Neural cell (in vitro differentiated cells): ENCODE data around the gene TMPRSS12. TPM values are rescaled to one million over a fixed set of nuclear protein-coding genes. Genes with fewer than 3 reads are reported as not detected.

Experiments
- H2AFZ ChIP-seq: fragments of 200-600, 300-800 bp; sonication (generic), shearing (Covaris generic); 2 replicates; pipeline ENCODE4 v1.6.0; 2014; ENCODE audit warnings: low read depth, mild to moderate bottlenecking, antibody characterized with exemption, low read length, moderate library complexity
- H3F3A ChIP-seq: fragments of 200-600 bp; shearing (Covaris generic); 2 replicates; pipeline ENCODE4 v1.6.1; 2016; ENCODE audit warnings: mild to moderate bottlenecking, moderate library complexity, mixed read lengths, antibody characterized with exemption, low read length; ENCODE audit not compliant: insufficient read depth, poor library complexity, severe bottlenecking
- H3K27ac ChIP-seq: fragments of 200-600, 300-800 bp; sonication (generic), shearing (Covaris generic); 2 replicates; pipeline ENCODE4 v1.5.1; 2014; ENCODE audit warnings: mild to moderate bottlenecking, low read length, moderate library complexity
- H3K27me3 ChIP-seq: fragments of 300-800, 200-600 bp; sonication (generic), shearing (Covaris generic); 2 replicates; pipeline ENCODE4 v1.6.0; 2014; ENCODE audit warnings: mild to moderate bottlenecking, low read depth, low read length, moderate library complexity; ENCODE audit not compliant: insufficient read depth
- H3K36me3 ChIP-seq: fragments of 300-800, 200-600 bp; sonication (generic), shearing (Covaris generic); 2 replicates; pipeline ENCODE4 v1.5.1; 2014; ENCODE audit warnings: mild to moderate bottlenecking, antibody characterized with exemption, low read length, moderate library complexity; ENCODE audit not compliant: insufficient read depth
- H3K4me2 ChIP-seq: fragments of 300-800, 200-600 bp; sonication (generic), shearing (Covaris generic); 2 replicates; pipeline ENCODE4 v1.6.0; 2014; ENCODE audit warnings: mild to moderate bottlenecking, low read length
- H3K4me3 ChIP-seq: fragments of 300-800, 200-600 bp; sonication (generic), shearing (Covaris generic); 2 replicates; pipeline ENCODE4 v1.5.1; 2014; ENCODE audit warnings: mild to moderate bottlenecking, low read length, moderate library complexity
- H3K79me2 ChIP-seq: fragments of 200-600 bp; shearing (Covaris generic); replicated peaks from 2 replicates; pipeline ENCODE4 v1.6.0; 2014; ENCODE audit warnings: mild to moderate bottlenecking, low read length, moderate library complexity; ENCODE audit not compliant: insufficient read depth
- H3K9ac ChIP-seq: fragments of 300-800, 200-600 bp; sonication (generic), shearing (Covaris generic); 2 replicates; pipeline ENCODE4 v1.6.1; 2016; ENCODE audit warnings: mild to moderate bottlenecking, low read length, mixed read lengths
- H3K9me2 ChIP-seq: fragments of 200-600 bp; shearing (Covaris generic); 2 replicates; pipeline ENCODE4 v1.6.1; 2016; ENCODE audit warnings: mild to moderate bottlenecking, low read length, mixed read lengths; ENCODE audit not compliant: insufficient read depth
- H3K9me3 ChIP-seq: fragments of 200-600, 300-800 bp; sonication (generic), shearing (Covaris generic); 2 replicates; pipeline ENCODE4 v1.6.1; 2016; ENCODE audit warnings: mild to moderate bottlenecking, mixed run types, low read length, moderate library complexity, mixed read lengths
- H4K20me1 ChIP-seq: fragments of 200-600 bp; shearing (Covaris generic); 2 replicates; pipeline ENCODE4 v1.6.1; 2016; ENCODE audit warnings: mild to moderate bottlenecking, mixed run types; ENCODE audit not compliant: insufficient read depth
- EZH2 ChIP-seq: fragments of 200-600, 300-800 bp; shearing (Covaris generic), sonication (generic); IDR thresholded peaks from 2 replicates; pipeline ENCODE4 v1.6.1; 2014; ENCODE audit warnings: antibody characterized with exemption, low read length, borderline replicate concordance, mild to moderate bottlenecking; ENCODE audit not compliant: insufficient read depth, poor library complexity, severe bottlenecking
- MXI1 ChIP-seq: fragments of 450-650 bp; conservative IDR thresholded peaks from 2 replicates; pipeline ENCODE4 v1.6.1; 2014; ENCODE audit warnings: antibody characterized with exemption, mild to moderate bottlenecking; ENCODE audit not compliant: poor library complexity, severe bottlenecking
- POLR2AphosphoS5 ChIP-seq: IDR thresholded peaks from 2 replicates; pipeline ENCODE4 v1.6.1; 2012
- RAD21 ChIP-seq: fragments of 450-650 bp; conservative IDR thresholded peaks from 2 replicates; pipeline ENCODE4 v1.6.1; 2014; ENCODE audit warnings: antibody characterized with exemption, mild to moderate bottlenecking, moderate library complexity
- SMC3 ChIP-seq: fragments of 450-650 bp; conservative IDR thresholded peaks from 2 replicates; pipeline ENCODE4 v1.6.1; 2014; ENCODE audit warnings: antibody characterized with exemption, mild to moderate bottlenecking, moderate library complexity; ENCODE audit not compliant: poor library complexity
- TAF1 ChIP-seq: IDR thresholded peaks from 2 replicates; pipeline ENCODE4 v1.6.1; 2012; ENCODE audit warnings: low read depth
- polyA plus RNA-seq: library from polyadenylated mRNA; depleted of rRNA; stranded (reverse); fragments of >200 nt; gene quantifications from 2 replicates; pipeline ENCODE4 v1.2.3, GENCODE V29; 2014
- TF ChIP-seq, protein P1 (sequence below): fragments of 450-650 bp; IDR thresholded peaks from 2 replicates; pipeline ENCODE4 v1.5.1; 2014; ENCODE audit warnings: antibody characterized with exemption, mild to moderate bottlenecking, moderate library complexity; ENCODE audit not compliant: poor library complexity, severe bottlenecking
- TF ChIP-seq, protein P2 (sequence below): IDR thresholded peaks from 2 replicates; pipeline ENCODE4 v1.6.1; 2012; ENCODE audit warnings: borderline replicate concordance

TMPRSS12 gene
- polyA plus RNA-seq, 1 donor from 2014 or later, result not detected

DNA sequence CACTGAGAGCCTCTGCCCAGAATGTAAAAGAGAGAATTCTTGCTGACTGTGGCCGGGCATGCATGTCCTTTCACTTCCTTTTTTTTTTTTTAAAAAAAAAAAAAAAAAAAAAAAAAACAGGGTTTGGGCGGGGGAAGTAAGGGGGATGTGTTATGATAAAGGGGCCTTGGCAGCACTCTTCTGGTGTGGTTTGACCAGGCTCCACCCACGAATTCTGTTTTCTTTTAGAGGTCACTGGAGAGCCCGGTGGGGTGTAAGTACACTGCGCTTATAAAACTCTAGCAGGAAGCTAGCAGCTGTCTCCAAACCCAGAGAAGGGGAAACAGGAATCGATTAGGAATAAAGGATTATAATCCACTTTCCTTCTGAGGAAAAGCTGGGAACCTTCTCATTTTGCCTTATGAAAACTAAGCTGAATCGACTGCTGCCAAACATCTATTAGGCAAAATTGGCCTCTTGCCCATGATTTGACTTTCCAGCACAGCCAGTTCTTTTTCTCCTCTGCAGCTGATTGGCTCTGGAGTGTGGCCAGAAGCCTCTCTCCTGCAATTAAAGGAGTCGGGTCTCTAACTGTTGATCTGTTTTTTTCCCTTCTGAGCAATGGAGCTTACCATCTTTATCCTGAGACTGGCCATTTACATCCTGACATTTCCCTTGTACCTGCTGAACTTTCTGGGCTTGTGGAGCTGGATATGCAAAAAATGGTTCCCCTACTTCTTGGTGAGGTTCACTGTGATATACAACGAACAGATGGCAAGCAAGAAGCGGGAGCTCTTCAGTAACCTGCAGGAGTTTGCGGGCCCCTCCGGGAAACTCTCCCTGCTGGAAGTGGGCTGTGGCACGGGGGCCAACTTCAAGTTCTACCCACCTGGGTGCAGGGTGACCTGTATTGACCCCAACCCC is 82.0 kb downstream of the TMPRSS12 start:
- H3K79me2 ChIP-seq, result no peaks in the 10 kb centered on the region
- no peak overlapping the region for H3K4me2 ChIP-seq
- no peaks in the 10 kb centered on the region for H3K9me3 ChIP-seq
- no peaks in the 10 kb centered on the region for H3K9me2 ChIP-seq
- no peak overlapping the region for H2AFZ ChIP-seq
- H3K9ac ChIP-seq, result no peak overlapping the region
- H3K4me3 ChIP-seq, result no peak overlapping the region
- H3F3A ChIP-seq, result no peaks in the 10 kb centered on the region
- H3K27me3 ChIP-seq, result no peaks in the 10 kb centered on the region
- no peak overlapping the region for H3K27ac ChIP-seq
- TF ChIP-seq, protein P1, sequence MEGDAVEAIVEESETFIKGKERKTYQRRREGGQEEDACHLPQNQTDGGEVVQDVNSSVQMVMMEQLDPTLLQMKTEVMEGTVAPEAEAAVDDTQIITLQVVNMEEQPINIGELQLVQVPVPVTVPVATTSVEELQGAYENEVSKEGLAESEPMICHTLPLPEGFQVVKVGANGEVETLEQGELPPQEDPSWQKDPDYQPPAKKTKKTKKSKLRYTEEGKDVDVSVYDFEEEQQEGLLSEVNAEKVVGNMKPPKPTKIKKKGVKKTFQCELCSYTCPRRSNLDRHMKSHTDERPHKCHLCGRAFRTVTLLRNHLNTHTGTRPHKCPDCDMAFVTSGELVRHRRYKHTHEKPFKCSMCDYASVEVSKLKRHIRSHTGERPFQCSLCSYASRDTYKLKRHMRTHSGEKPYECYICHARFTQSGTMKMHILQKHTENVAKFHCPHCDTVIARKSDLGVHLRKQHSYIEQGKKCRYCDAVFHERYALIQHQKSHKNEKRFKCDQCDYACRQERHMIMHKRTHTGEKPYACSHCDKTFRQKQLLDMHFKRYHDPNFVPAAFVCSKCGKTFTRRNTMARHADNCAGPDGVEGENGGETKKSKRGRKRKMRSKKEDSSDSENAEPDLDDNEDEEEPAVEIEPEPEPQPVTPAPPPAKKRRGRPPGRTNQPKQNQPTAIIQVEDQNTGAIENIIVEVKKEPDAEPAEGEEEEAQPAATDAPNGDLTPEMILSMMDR, result no peak
- TF ChIP-seq, protein P2, sequence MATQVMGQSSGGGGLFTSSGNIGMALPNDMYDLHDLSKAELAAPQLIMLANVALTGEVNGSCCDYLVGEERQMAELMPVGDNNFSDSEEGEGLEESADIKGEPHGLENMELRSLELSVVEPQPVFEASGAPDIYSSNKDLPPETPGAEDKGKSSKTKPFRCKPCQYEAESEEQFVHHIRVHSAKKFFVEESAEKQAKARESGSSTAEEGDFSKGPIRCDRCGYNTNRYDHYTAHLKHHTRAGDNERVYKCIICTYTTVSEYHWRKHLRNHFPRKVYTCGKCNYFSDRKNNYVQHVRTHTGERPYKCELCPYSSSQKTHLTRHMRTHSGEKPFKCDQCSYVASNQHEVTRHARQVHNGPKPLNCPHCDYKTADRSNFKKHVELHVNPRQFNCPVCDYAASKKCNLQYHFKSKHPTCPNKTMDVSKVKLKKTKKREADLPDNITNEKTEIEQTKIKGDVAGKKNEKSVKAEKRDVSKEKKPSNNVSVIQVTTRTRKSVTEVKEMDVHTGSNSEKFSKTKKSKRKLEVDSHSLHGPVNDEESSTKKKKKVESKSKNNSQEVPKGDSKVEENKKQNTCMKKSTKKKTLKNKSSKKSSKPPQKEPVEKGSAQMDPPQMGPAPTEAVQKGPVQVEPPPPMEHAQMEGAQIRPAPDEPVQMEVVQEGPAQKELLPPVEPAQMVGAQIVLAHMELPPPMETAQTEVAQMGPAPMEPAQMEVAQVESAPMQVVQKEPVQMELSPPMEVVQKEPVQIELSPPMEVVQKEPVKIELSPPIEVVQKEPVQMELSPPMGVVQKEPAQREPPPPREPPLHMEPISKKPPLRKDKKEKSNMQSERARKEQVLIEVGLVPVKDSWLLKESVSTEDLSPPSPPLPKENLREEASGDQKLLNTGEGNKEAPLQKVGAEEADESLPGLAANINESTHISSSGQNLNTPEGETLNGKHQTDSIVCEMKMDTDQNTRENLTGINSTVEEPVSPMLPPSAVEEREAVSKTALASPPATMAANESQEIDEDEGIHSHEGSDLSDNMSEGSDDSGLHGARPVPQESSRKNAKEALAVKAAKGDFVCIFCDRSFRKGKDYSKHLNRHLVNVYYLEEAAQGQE, result no peak
- TF ChIP-seq EZH2, result no peak
- TF ChIP-seq POLR2AphosphoS5, result no peak
- no peak for TF ChIP-seq RAD21
- no peak for TF ChIP-seq MXI1
- no peaks in the 10 kb centered on the region for H3K36me3 ChIP-seq
- no peaks in the 10 kb centered on the region for H4K20me1 ChIP-seq

DNA sequence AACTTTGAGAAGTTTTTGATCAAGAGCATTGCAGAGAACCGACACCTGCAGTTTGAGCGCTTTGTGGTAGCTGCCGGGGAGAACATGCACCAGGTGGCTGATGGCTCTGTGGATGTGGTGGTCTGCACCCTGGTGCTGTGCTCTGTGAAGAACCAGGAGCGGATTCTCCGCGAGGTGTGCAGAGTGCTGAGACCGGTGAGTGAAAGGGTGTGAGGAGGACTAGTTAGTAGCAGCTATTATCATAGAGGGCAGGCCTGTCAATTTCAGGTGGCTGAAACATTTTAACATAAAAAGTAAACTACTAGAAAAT is 82.6 kb downstream of the TMPRSS12 start:
- no peaks in the 10 kb centered on the region for H4K20me1 ChIP-seq
- no peak overlapping the region for H3K27ac ChIP-seq
- H3K27me3 ChIP-seq, result no peaks in the 10 kb centered on the region
- H3K79me2 ChIP-seq, result no peaks in the 10 kb centered on the region
- no peaks in the 10 kb centered on the region for H3F3A ChIP-seq
- no peak overlapping the region for H3K4me2 ChIP-seq
- no peaks in the 10 kb centered on the region for H3K9me2 ChIP-seq
- no peak overlapping the region for H3K9ac ChIP-seq
- no peak overlapping the region for H2AFZ ChIP-seq
- no peaks in the 10 kb centered on the region for H3K9me3 ChIP-seq
- H3K36me3 ChIP-seq, result no peaks in the 10 kb centered on the region
- TF ChIP-seq TAF1 (no peak), SMC3 (no peak), EZH2 (no peak)
- TF ChIP-seq, protein P1, result no peak
- TF ChIP-seq, protein P2, result no peak
- H3K4me3 ChIP-seq, result no peak overlapping the region
